HG02981 (cell line): Measurements from ENCODE around the gene TSPAN13.

ENCODE experiments used
- ATAC-seq: cut with Tn5 transposase; IDR thresholded peaks from one replicate; pipeline ENCODE4 v1.9.1; 2021; ENCODE audit warnings: mild to moderate bottlenecking, moderate library complexity; ENCODE audit not compliant: unreplicated experiment

TSPAN13 gene

GRCh38 chr7:16774294-16774693 lies 20.7 kb downstream of the TSPAN13 start:
- ATAC-seq: no peak

- no peak for ATAC-seq
Measured at GRCh38 chr7:16774986-16775385, 21.4 kb downstream of the TSPAN13 start.

GRCh38 chr7:16776053-16776452 lies 22.5 kb downstream of the TSPAN13 start:
- no peak for ATAC-seq

- ATAC-seq: no peak
Measured at GRCh38 chr7:16778476-16778875, 24.9 kb downstream of the TSPAN13 start.

- ATAC-seq: no peak
Measured at GRCh38 chr7:16779051-16779450, 25.5 kb downstream of the TSPAN13 start.

- ATAC-seq: no peak
Measured at GRCh38 chr7:16780596-16780995, 27.0 kb downstream of the TSPAN13 start.

- no peak for ATAC-seq
Measured at GRCh38 chr7:16785321-16785720, 31.8 kb downstream of the TSPAN13 start.

GRCh38 chr7:16785846-16786245 lies 32.3 kb downstream of the TSPAN13 start:
- ATAC-seq: no peak

GRCh38 chr7:16786257-16786656 lies 32.7 kb downstream of the TSPAN13 start:
- no peak for ATAC-seq

GRCh38 chr7:16787127-16787526 lies 33.6 kb downstream of the TSPAN13 start:
- no peak for ATAC-seq

GRCh38 chr7:16791071-16791470 lies 37.5 kb downstream of the TSPAN13 start:
- ATAC-seq: no peak

- ATAC-seq: no peak
Measured at GRCh38 chr7:16791905-16792698, 38.5 kb downstream of the TSPAN13 start.

GRCh38 chr7:16794986-16795385 lies 41.4 kb downstream of the TSPAN13 start:
- no peak for ATAC-seq

GRCh38 chr7:16795624-16796023 lies 42.1 kb downstream of the TSPAN13 start:
- no peak for ATAC-seq

GRCh38 chr7:16801111-16801542 lies 47.6 kb downstream of the TSPAN13 start:
- ATAC-seq: peak; percentile 76

GRCh38 chr7:16801579-16801978 lies 48.0 kb downstream of the TSPAN13 start:
- ATAC-seq: no peak

GRCh38 chr7:16803125-16803524 lies 49.6 kb downstream of the TSPAN13 start:
- no peak for ATAC-seq

- ATAC-seq: no peak
Measured at GRCh38 chr7:16803881-16804673, 50.5 kb downstream of the TSPAN13 start.

GRCh38 chr7:16804674-16805439 lies 51.3 kb downstream of the TSPAN13 start, which contains the start of gene AGR2:
TSS of gene AGR2 (minus strand) at chr7:16804999. CDS start at chr7:16801796, 3,203 bp downstream.
- no peak for ATAC-seq

- ATAC-seq: no peak
Measured at GRCh38 chr7:16805441-16805840, 51.9 kb downstream of the TSPAN13 start.

GRCh38 chr7:16810112-16810511 lies 56.6 kb downstream of the TSPAN13 start:
- ATAC-seq: no peak
